SU-DHL-6 (cell line): ENCODE measurements around the gene CABP4.

Source experiments
- CTCF ChIP-seq: fragments of 200-600 bp; sonication (generic); IDR thresholded peaks from one replicate; pipeline ENCODE4 v1.5.1; 2017; ENCODE audit warnings: antibody characterized with exemption, mild to moderate bottlenecking, low read length, moderate library complexity; ENCODE audit not compliant: insufficient read depth, poor library complexity, severe bottlenecking
- EZH2phosphoT487 ChIP-seq: fragments of 200-600 bp; sonication (generic), shearing (Covaris generic); conservative IDR thresholded peaks from 2 replicates; pipeline ENCODE4 v1.6.1; 2018; ENCODE audit warnings: mild to moderate bottlenecking, antibody characterized with exemption, low read length, moderate library complexity, mixed read lengths

- TF ChIP-seq CTCF = no peak
- TF ChIP-seq EZH2phosphoT487 = no peak
Measured at GRCh38 chr11:67492069-67492727, 37.0 kb downstream of the CABP4 start.
